ENCODE results near the gene MUTYH. TPM values are rescaled to one million over a fixed set of nuclear protein-coding genes. Genes with fewer than 3 reads are reported as not detected.
A peak's percentile ranks its signal among the peaks of the same experiment; 100 is the strongest.

Gene MUTYH
- total RNA-seq, 4 donors from 2014 or later: 10.0 to 22.1 (median 14.9) TPM

- TF ChIP-seq CTCF (IDR thresholded peaks at IDR 0.05) (no peak), POLR2A (IDR thresholded peaks at IDR 0.05; ENCODE audit: low read depth) (no peak), POLR2AphosphoS5 (IDR thresholded peaks at IDR 0.05) (no peak), EP300 (IDR thresholded peaks at IDR 0.05) (no peak)
- Histone ChIP-seq H3K36me3 (peaks cover 7 to 33% (median 29%) of the 10 kb centered on the region in 4 donors), H3K27ac (replicated peaks in 1 of 4) (peak overlapping the region; percentile 62 to 74 (median 72)), H3K9me3 (no peaks in the 10 kb centered on the region), H3K4me3 (no peak overlapping the region), H3K27me3 (no peaks in the 10 kb centered on the region), H3K4me1 (peaks cover 19 to 25% (median 22%) of the 10 kb centered on the region in 4 donors)
- intact Hi-C loops (cut with DNase I): no loop called here
- no peak for DNase-seq (ENCODE audit: extremely low spot score)
- 94% methylated on average over 2 of the region's 2 CpGs for WGBS
Measured at GRCh38 chr1:45348020-45348419, 7.8 kb upstream of the MUTYH start.

- TF ChIP-seq POLR2A (IDR thresholded peaks at IDR 0.05; ENCODE audit: low read depth) (no peak), CTCF (IDR thresholded peaks at IDR 0.05) (no peak), EP300 (IDR thresholded peaks at IDR 0.05) (no peak), POLR2AphosphoS5 (IDR thresholded peaks at IDR 0.05) (no peak)
- H3K36me3 ChIP-seq: peaks cover 19 to 46% (median 43%) of the 10 kb centered on the region in 4 donors
- H3K4me3 ChIP-seq: no peak overlapping the region
- WGBS: 93% methylated on average over 2 of the region's 2 CpGs
- no peak for DNase-seq (ENCODE audit: extremely low spot score)
- peaks cover 24 to 36% (median 33%) of the 10 kb centered on the region in 4 donors for H3K4me1 ChIP-seq
- no peak overlapping the region for H3K27ac ChIP-seq (replicated peaks in 1 of 4)
- no peaks in the 10 kb centered on the region for H3K9me3 ChIP-seq
- intact Hi-C loops (cut with DNase I): no loop called here
- no peaks in the 10 kb centered on the region for H3K27me3 ChIP-seq
Measured at GRCh38 chr1:45346473-45346872, 6.2 kb upstream of the MUTYH start.

GRCh38 chr1:45345014-45345413 is 4.8 kb upstream of the MUTYH start:
- Histone ChIP-seq H3K36me3 (peaks cover 19 to 46% (median 43%) of the 10 kb centered on the region in 4 donors), H3K27ac (replicated peaks in 1 of 4) (no peak overlapping the region), H3K27me3 (no peaks in the 10 kb centered on the region), H3K4me3 (no peak overlapping the region), H3K9me3 (no peaks in the 10 kb centered on the region), H3K4me1 (peaks cover 33 to 46% (median 44%) of the 10 kb centered on the region in 4 donors)
- TF ChIP-seq POLR2A (IDR thresholded peaks at IDR 0.05; ENCODE audit: low read depth) (no peak), EP300 (IDR thresholded peaks at IDR 0.05) (no peak), CTCF (IDR thresholded peaks at IDR 0.05) (no peak), POLR2AphosphoS5 (IDR thresholded peaks at IDR 0.05) (no peak)
- DNase-seq (ENCODE audit: extremely low spot score): no peak
- WGBS: 86% methylated on average over 12 of the region's 13 CpGs
- intact Hi-C loops (cut with DNase I): no loop called here

- WGBS: 100% methylated on average over 2 of the region's 2 CpGs
- Histone ChIP-seq H3K36me3 (peaks cover 19 to 46% (median 43%) of the 10 kb centered on the region in 4 donors), H3K4me3 (no peak overlapping the region), H3K9me3 (no peaks in the 10 kb centered on the region), H3K27ac (replicated peaks in 1 of 4) (no peak overlapping the region), H3K27me3 (no peaks in the 10 kb centered on the region), H3K4me1 (peaks cover 32 to 43% (median 41%) of the 10 kb centered on the region in 4 donors)
- DNase-seq (ENCODE audit: extremely low spot score): no peak
- intact Hi-C loops (cut with DNase I): no loop called here
- TF ChIP-seq POLR2A (IDR thresholded peaks at IDR 0.05; ENCODE audit: low read depth) (no peak), CTCF (IDR thresholded peaks at IDR 0.05) (no peak), EP300 (IDR thresholded peaks at IDR 0.05) (no peak), POLR2AphosphoS5 (IDR thresholded peaks at IDR 0.05) (no peak)
Measured at GRCh38 chr1:45344499-45344898, 4.3 kb upstream of the MUTYH start.
